Heart left ventricle (tissue), 13 donors: ENCODE data around the gene DUSP7.

Experiments used
- CTCF ChIP-seq, 12 donors: fragments of 200-600 bp; sonication (generic) in 4 of 12; IDR thresholded peaks; one replicate each; pipeline versions ENCODE4 v1.5.0 to v1.8.0; 2018 to 2022; ENCODE audit warnings: antibody characterized with exemption in 12 of 12, mild to moderate bottlenecking in 5 of 12
- POLR2A ChIP-seq, 2 donors: fragments of 450-650 bp; IDR thresholded peaks; one replicate each; pipeline ENCODE4 v1.6.1; 2017; ENCODE audit warnings: antibody characterized with exemption in 2 of 2, mild to moderate bottlenecking in 2 of 2, moderate library complexity in 2 of 2
- donor health status: ischemic (EF 13 %, LVEDD 7.1; RV severe dilation, severe dysfunction).
- donor health status: DM: no; HTN: yes; CAD: no.
- donor health status: DM: no; HTN: no; CAD: no.
- donor health status: ischemic (EF 25% LVEDD 6.9; RV normal size, moderate dysfunction).
- donor health status: ischemic (EF 25% LVEDD 5.7; RV mildly dilated, moderate dysfunction).
- donor health status: ischemic (EF 35%, LVEDD 5.7; RV mildly dilated, moderate dysfunction).
- donor health status: nonischemic (EF 11% LVEDD 7.7; RV severe dilation, severe dysfunction).
- donor health status: DM: yes; HTN: yes; CAD: no.
- donor health status: PGD.
- donor health status: ischemic (EF 29% LVEDD 5.4; RV normal size, mild dysfunction).
- donor health status: nonischemic (EF 23%, LVEDD 6.1; RV moderate dilation, normal function).

GRCh38 chr3:52028572-52028971 lies 27.8 kb downstream of the DUSP7 start:
- TF ChIP-seq CTCF (IDR thresholded peaks at IDR 0.05): no peak
- peak in 1 of 2 donors; percentile 16 for TF ChIP-seq POLR2A (IDR thresholded peaks at IDR 0.05)
